Measurements from ENCODE around the gene RBM19.
"Not testable (repeated sequence)": the region's sequence is repeated elsewhere in the genome, so short reads cannot be mapped to it uniquely, and the experiment has no call there.

RBM19 gene

DNA sequence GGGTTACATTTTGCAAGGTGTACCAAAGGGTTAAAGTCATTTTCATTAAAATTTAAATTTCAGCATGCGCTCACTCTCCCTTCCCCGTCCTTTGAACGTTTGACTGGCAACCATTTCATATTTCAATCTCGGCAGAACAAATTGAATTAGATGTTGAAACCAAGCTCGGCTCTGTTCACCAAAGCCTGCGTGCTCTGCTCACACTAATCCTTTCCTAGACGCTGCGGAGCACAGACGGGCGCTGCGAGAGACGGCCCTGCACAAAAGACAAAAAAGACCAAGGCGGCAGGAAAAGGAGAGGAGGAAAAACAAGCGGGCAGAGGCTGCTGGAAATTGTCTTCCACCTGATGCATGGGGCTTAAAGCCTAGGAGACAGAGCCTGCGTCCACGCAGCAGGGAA lies 149.3 kb downstream of the RBM19 start:
- in situ Hi-C loops (cut with HindIII; ENCODE audit: low sequenced_read_pairs): no loop called here

DNA sequence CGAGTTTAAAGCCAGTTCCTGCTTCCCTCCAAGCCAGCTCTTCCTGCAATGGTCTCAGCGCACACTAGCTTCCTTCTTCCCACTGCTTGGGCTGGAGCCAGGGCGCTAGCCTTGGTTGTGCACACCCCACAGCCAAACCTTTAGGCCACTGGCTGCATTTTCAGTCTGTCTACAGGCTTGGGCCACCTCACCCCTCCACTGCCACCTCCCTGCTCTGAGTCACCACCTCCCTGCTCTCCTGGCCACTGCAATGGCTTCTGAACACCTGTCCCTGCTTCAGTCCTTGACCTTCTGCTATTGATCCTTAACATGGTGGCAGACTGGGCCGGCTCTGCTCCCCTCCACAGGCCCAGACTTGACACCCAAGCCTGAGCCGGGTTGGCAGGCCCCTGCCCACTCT lies 151.1 kb downstream of the RBM19 start:
- in situ Hi-C loops (cut with HindIII; ENCODE audit: low sequenced_read_pairs): no loop called here

- in situ Hi-C loops (cut with HindIII; ENCODE audit: low sequenced_read_pairs): no loop called here
Observed at GRCh38 chr12:113813229-113813541, 152.9 kb downstream of the RBM19 start.

- in situ Hi-C loops (cut with HindIII; ENCODE audit: low sequenced_read_pairs): no loop called here
Observed at GRCh38 chr12:113812411-113813228, 153.5 kb downstream of the RBM19 start.

DNA sequence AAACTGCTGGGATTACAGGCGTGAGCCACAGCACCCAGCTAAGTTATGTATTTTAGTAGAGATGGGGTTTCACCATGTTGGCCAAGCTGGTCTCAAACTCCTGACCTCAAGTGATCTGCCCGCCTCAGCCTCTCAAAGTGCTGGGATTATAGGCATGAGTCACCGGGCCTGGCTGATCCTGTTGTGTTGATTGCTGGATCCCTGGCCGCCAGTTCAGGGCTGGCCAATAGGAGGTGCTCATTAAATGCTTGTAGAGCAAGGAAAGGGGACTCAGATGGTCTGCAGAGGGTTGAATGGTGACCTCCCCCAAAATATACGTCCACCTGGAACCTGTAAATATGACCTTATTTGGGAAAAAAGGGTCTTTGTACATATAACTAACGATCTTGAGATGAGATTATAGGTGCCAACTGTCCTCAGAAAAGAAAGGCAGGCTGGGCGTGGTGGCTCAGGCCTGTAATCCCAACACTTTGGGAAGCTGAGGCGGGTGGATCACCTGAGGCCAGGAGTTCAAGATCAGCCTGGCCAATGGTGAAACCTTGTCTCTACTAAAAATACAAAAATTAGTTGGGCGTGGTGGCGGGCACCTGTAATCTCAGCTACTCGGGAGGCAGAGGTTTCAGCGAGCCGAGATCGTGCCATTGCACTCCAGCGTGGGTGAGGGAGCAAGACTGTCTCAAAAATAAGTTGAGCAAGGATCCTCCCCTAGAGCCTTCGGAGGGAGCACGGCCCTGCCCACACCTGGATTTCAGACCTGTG lies 156.5 kb downstream of the RBM19 start:
- in situ Hi-C loops (cut with HindIII; ENCODE audit: low sequenced_read_pairs): not testable (repeated sequence)

DNA sequence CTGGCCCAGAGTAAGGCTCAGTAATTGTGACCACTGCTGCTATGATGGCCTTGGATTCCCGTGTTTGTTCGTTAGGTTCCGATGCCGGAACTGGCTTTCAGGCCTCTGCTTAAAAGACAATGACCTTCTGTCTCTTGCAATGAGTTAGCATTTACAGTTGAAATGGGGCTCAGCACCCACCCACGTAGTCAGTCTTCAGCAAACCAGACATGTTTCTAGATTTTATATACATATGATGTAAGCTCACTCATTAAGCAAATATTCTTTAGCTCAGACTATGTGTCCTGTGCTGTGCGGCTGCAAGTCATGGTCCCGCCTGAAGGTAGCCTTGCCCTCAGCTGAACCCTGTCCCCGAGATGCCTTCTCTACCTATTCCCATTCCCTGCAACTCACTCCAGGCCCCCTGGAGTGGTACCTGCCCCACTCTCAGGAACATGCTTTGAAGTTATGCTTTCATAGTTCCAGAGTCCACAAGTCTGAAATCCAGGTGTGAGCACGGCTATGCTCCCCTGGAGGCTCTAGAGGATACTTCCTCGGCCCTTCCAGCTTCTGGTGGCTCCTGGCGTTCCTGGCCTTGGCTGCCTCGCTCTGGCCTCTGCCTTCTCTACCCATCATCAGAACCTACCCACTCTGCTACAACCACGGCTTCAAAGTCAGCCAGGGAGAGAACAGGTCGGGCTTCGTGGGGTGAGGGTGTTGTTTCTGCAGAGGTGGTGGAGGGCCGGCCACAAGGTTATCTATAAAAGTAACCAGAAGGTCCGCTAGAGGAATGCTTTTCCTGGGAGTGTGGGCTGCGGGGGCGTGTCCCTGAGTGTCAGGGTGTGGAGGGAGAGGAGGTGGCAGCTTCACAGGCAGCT lies 157.8 kb downstream of the RBM19 start:
- in situ Hi-C loops (cut with HindIII; ENCODE audit: low sequenced_read_pairs): no loop called here

GRCh38 chr12:113805673-113806072 lies 160.5 kb downstream of the RBM19 start:
- in situ Hi-C loops (cut with HindIII; ENCODE audit: low sequenced_read_pairs): no loop called here

- in situ Hi-C loops (cut with HindIII; ENCODE audit: low sequenced_read_pairs): no loop called here
Observed at GRCh38 chr12:113804961-113805600, 161.0 kb downstream of the RBM19 start.

DNA sequence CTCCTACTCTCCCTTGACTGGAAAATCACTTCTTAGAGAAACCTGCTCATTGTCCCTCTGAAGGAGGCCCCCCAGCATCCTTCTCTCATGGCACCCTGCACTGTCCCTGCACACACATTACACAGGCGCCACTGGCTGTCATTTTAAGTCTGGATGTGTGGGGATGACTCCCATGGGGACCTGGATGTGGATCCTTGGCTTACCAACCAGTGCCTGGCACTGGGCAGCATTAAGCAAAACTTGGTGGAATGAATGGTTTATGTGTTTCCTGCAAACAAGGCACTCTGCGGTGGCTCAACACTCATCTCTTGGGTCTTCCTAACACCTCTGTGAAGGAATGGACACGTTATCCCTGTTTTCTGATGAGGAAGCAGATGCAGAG lies 162.4 kb downstream of the RBM19 start:
- in situ Hi-C loops (cut with HindIII; ENCODE audit: low sequenced_read_pairs): no loop called here

DNA sequence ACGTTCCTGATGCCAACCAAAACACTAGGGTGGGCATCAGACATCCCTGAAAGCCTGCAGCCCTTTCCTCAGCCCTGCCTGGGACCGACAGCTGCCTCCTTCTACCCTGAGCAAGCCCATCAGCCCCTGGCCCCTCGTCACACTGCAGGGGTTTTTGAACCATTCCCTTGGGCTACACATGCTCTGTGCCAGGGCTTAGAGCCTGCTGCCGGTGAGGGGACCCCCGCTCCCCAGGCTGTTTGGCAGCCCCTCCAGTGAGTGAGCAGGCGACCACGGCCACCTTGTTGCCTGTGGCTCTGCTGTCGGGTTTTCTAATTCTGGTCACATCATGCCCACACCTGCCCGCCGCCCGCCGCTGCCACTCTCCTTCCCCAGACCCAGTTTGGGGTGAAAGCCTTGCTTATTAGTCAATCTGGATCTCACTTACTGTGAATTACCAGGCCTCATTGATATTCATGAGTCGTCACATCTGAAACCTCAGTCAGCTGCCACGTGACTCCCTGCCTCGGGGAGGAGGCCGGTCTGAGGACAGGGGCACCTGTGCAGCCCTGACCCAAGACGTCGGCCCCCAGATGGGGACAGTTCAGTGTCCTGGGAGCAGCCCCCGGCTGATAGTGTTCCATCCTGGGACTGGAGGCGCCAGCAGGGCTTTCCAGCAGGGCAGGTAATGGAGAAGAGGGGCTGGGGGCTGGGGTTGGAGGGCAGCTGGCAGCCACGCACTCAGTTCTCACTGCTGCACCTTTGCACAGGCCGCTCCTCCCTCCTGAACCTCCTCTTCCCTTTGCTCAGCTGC lies 163.0 kb downstream of the RBM19 start:
- in situ Hi-C loops (cut with HindIII; ENCODE audit: low sequenced_read_pairs): no loop called here

DNA sequence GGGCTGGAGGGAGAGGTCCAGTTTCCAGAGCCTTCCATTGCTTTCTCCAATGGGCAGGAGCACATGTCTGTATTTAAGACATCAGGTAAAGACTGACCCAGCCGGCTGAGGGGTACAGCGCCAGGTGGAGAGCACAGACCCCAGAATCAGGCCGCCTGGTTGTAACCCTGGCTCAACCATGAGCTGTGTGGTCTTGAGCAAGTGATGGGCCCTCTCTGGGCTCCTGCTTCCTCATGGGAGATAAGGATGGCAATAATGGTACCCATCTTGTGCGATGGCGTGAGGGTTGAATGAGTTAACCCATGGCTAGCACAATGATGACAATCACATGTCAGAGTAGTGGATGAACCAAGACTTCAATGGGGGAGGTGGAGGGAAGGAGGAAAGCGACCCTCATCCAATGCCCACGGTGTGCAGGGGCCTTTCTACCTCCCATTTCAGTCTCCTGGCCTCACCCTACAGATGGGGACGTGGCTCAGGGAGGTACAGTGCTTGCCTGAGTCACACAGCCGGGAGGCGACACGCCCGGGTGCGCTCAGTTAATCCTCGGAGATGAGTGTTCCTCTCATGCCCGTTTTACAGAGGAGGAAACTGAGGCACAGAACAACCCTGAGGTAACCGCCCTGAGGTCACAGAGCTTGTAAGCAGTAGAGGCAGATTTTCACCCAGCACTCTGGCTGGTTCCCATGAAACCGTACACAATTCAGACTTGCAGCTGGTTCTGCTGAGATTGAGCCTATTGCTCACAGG lies 163.9 kb downstream of the RBM19 start:
- in situ Hi-C loops (cut with HindIII; ENCODE audit: low sequenced_read_pairs): no loop called here

- in situ Hi-C loops (cut with HindIII; ENCODE audit: low sequenced_read_pairs): no loop called here
Observed at GRCh38 chr12:113800201-113800600, 165.9 kb downstream of the RBM19 start.

DNA sequence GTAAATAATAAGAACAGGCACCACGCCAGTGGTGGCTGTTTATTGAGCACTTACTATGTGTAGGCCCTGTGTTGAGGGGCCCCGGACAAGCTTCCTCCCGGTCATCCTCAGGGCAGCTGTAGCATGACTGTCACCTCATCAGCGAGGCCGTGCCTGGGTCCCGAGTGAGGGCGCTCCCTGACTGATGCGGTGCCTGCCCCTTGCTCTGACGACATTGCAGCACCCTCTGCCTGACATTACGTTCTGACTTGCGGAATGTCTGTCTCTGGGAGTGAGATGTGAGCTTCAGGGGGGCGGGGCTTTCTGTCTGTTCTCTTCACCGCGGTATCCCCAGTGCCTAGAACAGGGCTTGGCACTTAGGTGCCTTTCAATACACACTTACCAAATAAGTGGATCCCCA lies 167.6 kb downstream of the RBM19 start:
- in situ Hi-C loops (cut with HindIII; ENCODE audit: low sequenced_read_pairs): no loop called here

- in situ Hi-C loops (cut with HindIII; ENCODE audit: low sequenced_read_pairs): no loop called here
Observed at GRCh38 chr12:113797535-113797868, 168.6 kb downstream of the RBM19 start.

DNA sequence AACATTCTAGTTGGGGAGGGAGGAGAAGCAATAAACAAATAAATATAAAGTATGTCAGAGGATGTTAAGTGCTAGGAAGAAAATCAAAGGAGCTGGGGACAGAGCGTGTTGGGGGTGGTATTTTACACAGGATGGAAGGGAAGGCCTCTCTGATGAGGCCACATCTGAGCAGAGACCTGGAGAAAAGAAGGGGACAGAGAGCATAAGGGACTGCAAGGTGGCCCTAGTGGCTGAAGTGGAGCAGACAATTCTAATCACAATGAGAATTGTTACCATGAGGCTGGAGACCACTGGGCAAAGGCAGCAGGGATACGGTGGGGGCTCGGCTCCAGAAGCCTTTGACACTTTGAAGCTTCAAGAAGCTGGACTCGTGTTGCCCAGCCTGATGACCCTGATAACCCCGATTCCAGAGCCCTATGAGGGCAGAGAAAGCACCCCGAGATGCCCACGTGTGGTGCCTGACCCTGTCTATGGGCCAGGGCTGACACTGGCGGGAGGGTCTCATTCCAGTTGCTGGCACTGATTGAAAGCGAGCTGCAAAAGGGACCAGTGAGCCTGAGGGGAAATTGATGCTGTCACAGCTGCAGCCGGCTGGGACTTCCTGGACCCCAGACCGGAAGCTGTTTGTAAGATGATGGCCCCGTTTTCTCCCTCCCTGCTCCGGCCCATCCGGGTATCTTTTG lies 169.1 kb downstream of the RBM19 start:
- in situ Hi-C loops (cut with HindIII; ENCODE audit: low sequenced_read_pairs): no loop called here

DNA sequence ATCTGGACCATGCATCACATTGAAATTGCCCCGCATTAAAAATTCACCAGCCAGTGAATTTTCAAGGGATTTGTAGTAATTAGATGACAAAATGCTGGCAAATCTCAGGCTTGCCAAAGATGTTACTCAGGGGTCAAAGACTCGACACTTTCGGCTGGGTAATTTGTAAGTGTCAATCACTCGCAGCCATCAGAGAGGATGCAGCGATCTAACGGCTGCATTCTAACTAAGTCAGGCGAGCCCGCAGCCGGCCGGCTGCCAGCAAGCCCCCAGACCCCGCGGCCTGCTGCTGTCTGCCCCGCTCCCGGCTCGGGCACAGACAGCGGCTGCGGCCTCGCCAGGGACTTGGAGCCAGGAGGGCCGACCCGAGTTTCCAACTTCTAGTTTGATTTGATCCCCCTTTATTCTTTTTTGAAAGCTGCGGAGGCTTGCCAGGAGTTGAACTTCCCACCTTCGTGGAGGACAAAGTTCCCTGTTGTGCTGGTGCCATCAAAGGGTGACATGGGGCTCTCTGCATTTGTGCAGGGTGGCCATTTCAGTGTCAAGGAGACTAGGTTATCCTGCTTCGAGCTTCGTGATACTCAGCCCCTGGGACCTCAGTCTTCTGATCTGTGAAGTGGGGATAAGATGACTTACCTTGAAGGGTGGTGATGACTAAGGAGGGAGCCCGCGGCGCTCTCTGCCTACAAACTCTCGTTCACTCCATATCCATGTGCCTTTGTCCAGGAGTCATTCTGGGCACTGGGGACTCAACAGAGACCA lies 169.9 kb downstream of the RBM19 start:
- in situ Hi-C loops (cut with HindIII; ENCODE audit: low sequenced_read_pairs): no loop called here

DNA sequence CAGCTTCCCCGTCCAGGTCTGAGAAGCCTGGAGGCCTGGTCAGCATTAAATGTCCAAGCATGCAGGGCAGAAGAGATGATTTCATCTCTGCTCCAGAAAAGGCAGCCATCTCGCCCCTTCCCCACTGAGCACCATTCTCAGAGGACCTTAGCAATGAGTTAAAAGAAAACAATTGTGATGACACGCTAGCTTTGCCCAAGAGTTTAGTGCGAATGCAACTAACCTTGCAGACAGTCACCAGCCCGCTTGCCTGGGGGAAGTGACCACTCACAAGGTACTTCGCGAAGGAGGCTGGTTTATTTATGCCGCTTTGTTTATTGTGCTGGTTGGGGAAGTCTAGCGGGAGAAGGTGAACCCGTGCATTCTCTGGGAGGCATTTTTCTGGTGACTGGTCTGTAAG lies 170.7 kb downstream of the RBM19 start:
- in situ Hi-C loops (cut with HindIII; ENCODE audit: low sequenced_read_pairs): no loop called here

- in situ Hi-C loops (cut with HindIII; ENCODE audit: low sequenced_read_pairs): no loop called here
Observed at GRCh38 chr12:113794774-113795173, 171.4 kb downstream of the RBM19 start.
